Testis (tissue), 2 donors: Measurements from ENCODE around the gene ACBD6.

Source experiments
- CTCF ChIP-seq, 3 experiments: fragments of 450-650 bp in 2 of 3; fragments of 200-600 bp in 1 of 3; sonication (generic) in 1 of 3; IDR thresholded peaks; one replicate each; pipeline ENCODE4 v1.5.1; 2016 to 2019; ENCODE audit warnings: antibody characterized with exemption in 3 of 3, mild to moderate bottlenecking in 2 of 3, moderate library complexity in 1 of 3
- POLR2A ChIP-seq: fragments of 450-650 bp; IDR thresholded peaks from one replicate; pipeline ENCODE4 v1.6.1; 2017; ENCODE audit warnings: antibody characterized with exemption, mild to moderate bottlenecking, moderate library complexity

DNA sequence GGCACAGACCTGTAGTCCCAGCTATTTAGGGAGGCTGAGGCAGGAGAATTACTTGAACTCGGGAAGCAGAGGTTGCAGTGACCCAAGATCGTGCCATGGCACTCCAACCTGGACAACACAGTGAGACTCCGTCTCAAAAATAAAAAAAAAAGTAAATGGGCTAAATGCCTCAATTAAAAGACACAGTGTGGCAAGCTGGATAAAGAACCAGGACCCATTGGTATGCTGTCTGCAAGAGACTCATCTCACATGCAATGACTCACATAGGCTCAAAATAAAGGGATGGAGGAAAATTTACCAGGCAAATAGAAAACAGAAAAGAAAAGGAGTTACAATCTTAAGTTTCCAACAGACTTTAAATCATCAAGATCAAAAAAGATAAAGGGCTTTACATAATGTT lies 40.3 kb downstream of the ACBD6 start:
- TF ChIP-seq CTCF (IDR thresholded peaks at IDR 0.05) (no peak), POLR2A (no peak)
